Esophagus squamous epithelium (tissue), 4 donors: ENCODE measurements around the gene KCND1.

Source experiments
- POLR2A ChIP-seq, 4 donors: fragments of 450-650 bp; IDR thresholded peaks; one replicate each; pipeline ENCODE4 v1.6.1; 2017; ENCODE audit warnings: antibody characterized with exemption in 4 of 4, mild to moderate bottlenecking in 4 of 4, moderate library complexity in 3 of 4
- TF ChIP-seq, protein P1 (sequence below), 6 experiments: fragments of 450-650 bp in 4 of 6; fragments of 200-600 bp in 2 of 6; sonication (generic) in 2 of 6; IDR thresholded peaks; one replicate each; pipeline ENCODE4 v1.5.1; 2016 to 2019; ENCODE audit warnings: antibody characterized with exemption in 6 of 6, mild to moderate bottlenecking in 4 of 6, moderate library complexity in 4 of 6

DNA sequence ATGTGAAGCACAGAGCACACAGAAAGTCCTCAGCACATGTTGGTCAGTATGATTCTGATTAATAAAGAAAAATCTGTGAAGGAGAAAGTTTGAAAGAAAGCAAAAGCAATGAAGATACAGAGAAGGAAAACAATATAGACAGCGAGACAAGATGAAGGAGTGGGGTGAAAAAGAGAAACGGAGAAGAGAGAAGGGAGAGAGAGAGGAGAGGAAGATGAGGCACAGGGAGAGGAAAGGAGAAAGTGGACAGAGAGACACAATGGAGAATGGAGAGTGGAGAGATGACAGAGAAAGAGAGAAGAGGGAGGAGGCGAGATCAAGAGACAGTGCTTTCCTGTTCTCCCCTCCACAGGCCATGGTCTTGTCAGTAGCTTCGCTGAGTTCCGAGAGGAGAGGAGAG, 3.9 kb upstream of the KCND1 start:
- TF ChIP-seq, protein P1, sequence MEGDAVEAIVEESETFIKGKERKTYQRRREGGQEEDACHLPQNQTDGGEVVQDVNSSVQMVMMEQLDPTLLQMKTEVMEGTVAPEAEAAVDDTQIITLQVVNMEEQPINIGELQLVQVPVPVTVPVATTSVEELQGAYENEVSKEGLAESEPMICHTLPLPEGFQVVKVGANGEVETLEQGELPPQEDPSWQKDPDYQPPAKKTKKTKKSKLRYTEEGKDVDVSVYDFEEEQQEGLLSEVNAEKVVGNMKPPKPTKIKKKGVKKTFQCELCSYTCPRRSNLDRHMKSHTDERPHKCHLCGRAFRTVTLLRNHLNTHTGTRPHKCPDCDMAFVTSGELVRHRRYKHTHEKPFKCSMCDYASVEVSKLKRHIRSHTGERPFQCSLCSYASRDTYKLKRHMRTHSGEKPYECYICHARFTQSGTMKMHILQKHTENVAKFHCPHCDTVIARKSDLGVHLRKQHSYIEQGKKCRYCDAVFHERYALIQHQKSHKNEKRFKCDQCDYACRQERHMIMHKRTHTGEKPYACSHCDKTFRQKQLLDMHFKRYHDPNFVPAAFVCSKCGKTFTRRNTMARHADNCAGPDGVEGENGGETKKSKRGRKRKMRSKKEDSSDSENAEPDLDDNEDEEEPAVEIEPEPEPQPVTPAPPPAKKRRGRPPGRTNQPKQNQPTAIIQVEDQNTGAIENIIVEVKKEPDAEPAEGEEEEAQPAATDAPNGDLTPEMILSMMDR (IDR thresholded peaks at IDR 0.05): no peak
- no peak for TF ChIP-seq POLR2A (IDR thresholded peaks at IDR 0.05)
